Astrocyte (in vitro differentiated cells and primary cell): ENCODE data around the gene TACR2. TPM values are rescaled to one million over a fixed set of nuclear protein-coding genes. Genes with fewer than 3 reads are reported as not detected.

Experiments
- DNase-seq: peaks from one replicate; pipeline ENCODE4 v3.0.0-alpha.2; 2010; ENCODE audit warnings: low read depth
- FAIRE-seq: peaks from 2 replicates; lab custom pipeline; 2011; peaks lifted over from hg19 to GRCh38; lab: Jason Lieb, UNC
- H2AFZ ChIP-seq: 2 replicates; pipeline ENCODE4 v1.6.0; 2012; ENCODE audit warnings: low read depth, low read length, inconsistent platforms
- H3K27ac ChIP-seq: 2 replicates; pipeline ENCODE4 v1.5.1; 2011; ENCODE audit warnings: low read depth, low read length, inconsistent platforms
- H3K27me3 ChIP-seq: 2 replicates; pipeline ENCODE4 v1.6.0; 2011; ENCODE audit warnings: low read length, inconsistent platforms; ENCODE audit not compliant: insufficient read depth
- H3K36me3 ChIP-seq: 2 replicates; pipeline ENCODE4 v1.5.1; 2011; ENCODE audit warnings: low read length, inconsistent platforms; ENCODE audit not compliant: insufficient read depth
- H3K4me1 ChIP-seq: 2 replicates; pipeline ENCODE4 v1.5.1; 2011; ENCODE audit warnings: low read length, inconsistent platforms; ENCODE audit not compliant: insufficient read depth
- H3K4me2 ChIP-seq: 2 replicates; pipeline ENCODE4 v1.6.0; 2012; ENCODE audit warnings: low read length, inconsistent platforms
- H3K4me3 ChIP-seq: 2 replicates; pipeline ENCODE4 v1.5.1; 2011; ENCODE audit warnings: low read depth, mild to moderate bottlenecking, low read length, inconsistent platforms; ENCODE audit not compliant: insufficient read depth
- H3K79me2 ChIP-seq: 2 replicates; pipeline ENCODE4 v1.6.0; 2012; ENCODE audit warnings: mild to moderate bottlenecking, low read length, inconsistent platforms; ENCODE audit not compliant: insufficient read depth
- H3K9ac ChIP-seq: 2 replicates; pipeline ENCODE4 v1.6.0; 2012; ENCODE audit warnings: mild to moderate bottlenecking, low read length, inconsistent platforms
- H3K9me3 ChIP-seq: 2 replicates; pipeline ENCODE4 v1.5.1; 2012; ENCODE audit warnings: low read depth, mild to moderate bottlenecking, low read length, inconsistent platforms; ENCODE audit not compliant: insufficient read depth
- H4K20me1 ChIP-seq: 2 replicates; pipeline ENCODE4 v1.6.0; 2012; ENCODE audit warnings: low read length, inconsistent platforms; ENCODE audit not compliant: insufficient read depth
- H3K27ac Mint-ChIP-seq: one replicate; pipeline ENCODE4 v1.8.0; 2021; ENCODE audit warnings: mild to moderate bottlenecking, mixed read lengths; ENCODE audit not compliant: unreplicated experiment
- H3K27me3 Mint-ChIP-seq: one replicate; pipeline ENCODE4 v1.8.0; 2021; ENCODE audit warnings: low read depth, mixed read lengths; ENCODE audit not compliant: unreplicated experiment
- H3K36me3 Mint-ChIP-seq: one replicate; pipeline ENCODE4 v1.8.0; 2021; ENCODE audit warnings: low read depth, mixed read lengths; ENCODE audit not compliant: unreplicated experiment
- H3K4me1 Mint-ChIP-seq: one replicate; pipeline ENCODE4 v1.8.0; 2021; ENCODE audit warnings: low read depth, mixed read lengths; ENCODE audit not compliant: unreplicated experiment
- H3K4me3 Mint-ChIP-seq: one replicate; pipeline ENCODE4 v1.8.0; 2021; ENCODE audit warnings: mild to moderate bottlenecking, moderate library complexity, mixed read lengths; ENCODE audit not compliant: unreplicated experiment
- H3K9me3 Mint-ChIP-seq: one replicate; pipeline ENCODE4 v1.8.0; 2021; ENCODE audit warnings: mild to moderate bottlenecking, mixed read lengths; ENCODE audit not compliant: unreplicated experiment
- CTCF ChIP-seq: IDR thresholded peaks from 2 replicates; pipeline ENCODE4 v1.5.1; 2011; ENCODE audit warnings: low read depth, mild to moderate bottlenecking, inconsistent platforms, low read length, moderate library complexity; ENCODE audit not compliant: insufficient read depth
- EZH2 ChIP-seq: IDR thresholded peaks from 2 replicates; pipeline ENCODE4 v1.6.1; 2012; ENCODE audit warnings: mild to moderate bottlenecking, low read length, inconsistent platforms; ENCODE audit not compliant: insufficient read depth
- total RNA-seq: library from RNA; stranded (reverse); gene quantifications from 2 replicates; pipeline ENCODE4 v1.2.1, GENCODE V29; 2021

TACR2 gene
- total RNA-seq, 1 donor from 2014 or later: not detected

GRCh38 chr10:69408318-69409175 is 8.2 kb downstream of the TACR2 start:
- Histone ChIP-seq H3K27me3 (no peaks in the 10 kb centered on the region), H4K20me1 (no peaks in the 10 kb centered on the region), H2AFZ (peak overlapping the region; percentile 73), H3K4me1 (peaks cover 10% of the 10 kb centered on the region), H3K36me3 (no peaks in the 10 kb centered on the region), H3K79me2 (no peaks in the 10 kb centered on the region), H3K4me2 (peak overlapping the region; percentile 84), H3K9ac (peak overlapping the region; percentile 54), H3K9me3 (no peaks in the 10 kb centered on the region), H3K27ac (peak overlapping the region; percentile 14), H3K4me3 (peak overlapping the region; percentile 47)
- DNase-seq (peak; percentile 76), FAIRE-seq (no peak)
- H3K4me1 Mint-ChIP-seq: peaks cover 7% of the 10 kb centered on the region
- no peaks in the 10 kb centered on the region for H3K27me3 Mint-ChIP-seq
- H3K36me3 Mint-ChIP-seq: peaks cover 18% of the 10 kb centered on the region
- peak overlapping the region; percentile 62 for H3K27ac Mint-ChIP-seq
- peak; percentile 15 for TF ChIP-seq CTCF
- no peak for TF ChIP-seq EZH2
- H3K4me3 Mint-ChIP-seq: peak overlapping the region; percentile 73
- H3K9me3 Mint-ChIP-seq: no peaks in the 10 kb centered on the region

GRCh38 chr10:69407621-69408301 is 9.0 kb downstream of the TACR2 start:
- TF ChIP-seq EZH2: no peak
- TF ChIP-seq CTCF: no peak
- Histone ChIP-seq H3K9ac (no peak overlapping the region), H3K4me1 (peaks cover 10% of the 10 kb centered on the region), H4K20me1 (no peaks in the 10 kb centered on the region), H3K27me3 (no peaks in the 10 kb centered on the region), H3K27ac (no peak overlapping the region), H3K79me2 (no peaks in the 10 kb centered on the region), H3K4me3 (no peak overlapping the region), H3K4me2 (peak overlapping the region; percentile 75), H2AFZ (no peak overlapping the region), H3K9me3 (no peaks in the 10 kb centered on the region), H3K36me3 (no peaks in the 10 kb centered on the region)
- H3K36me3 Mint-ChIP-seq: peaks cover 22% of the 10 kb centered on the region
- H3K27ac Mint-ChIP-seq: no peak overlapping the region
- peaks cover 7% of the 10 kb centered on the region for H3K4me1 Mint-ChIP-seq
- FAIRE-seq (no peak), DNase-seq (no peak)
- H3K4me3 Mint-ChIP-seq: no peak overlapping the region
- no peaks in the 10 kb centered on the region for H3K9me3 Mint-ChIP-seq
- H3K27me3 Mint-ChIP-seq: no peaks in the 10 kb centered on the region
